ENCODE data around the gene GRK6.

The GRK6 gene

GRCh38 chr5:177427919-177428573 is 1.6 kb downstream of the GRK6 start:
- peak overlapping the region; percentile 70 to 89 for H3K4me3 ChIP-seq
- intact Hi-C loops (cut with DNase I; ENCODE audit: low total_unique reads) = no loop called here
- no peaks in the 10 kb centered on the region for H3K9me3 ChIP-seq
- peak overlapping the region in 1 of 2 donors; percentile 76 for H3K27ac ChIP-seq
- H3K36me3 ChIP-seq = peaks cover 14 to 30% (median 26%) of the 10 kb centered on the region in 3 donors
- DNase-seq = no peak
- no peaks in the 10 kb centered on the region for H3K27me3 ChIP-seq
- TF ChIP-seq CTCF (IDR thresholded peaks at IDR 0.05) = no peak
- peaks cover 0 to 45% (median 17%) of the 10 kb centered on the region in 4 donors for H3K4me1 ChIP-seq

- intact Hi-C loops (cut with DNase I; ENCODE audit: low total_unique reads) = no loop called here
- H3K36me3 ChIP-seq = peaks cover 21 to 37% (median 32%) of the 10 kb centered on the region in 3 donors
- no peak overlapping the region for H3K4me3 ChIP-seq
- no peak overlapping the region for H3K27ac ChIP-seq
- DNase-seq = no peak
- H3K27me3 ChIP-seq = no peaks in the 10 kb centered on the region
- H3K4me1 ChIP-seq = peaks cover 0 to 45% (median 17%) of the 10 kb centered on the region in 4 donors
- TF ChIP-seq CTCF (IDR thresholded peaks at IDR 0.05) = no peak
- H3K9me3 ChIP-seq = no peaks in the 10 kb centered on the region
Measured at GRCh38 chr5:177428574-177429217, 2.2 kb downstream of the GRK6 start.

GRCh38 chr5:177429248-177430040 is 3.0 kb downstream of the GRK6 start:
- Histone ChIP-seq H3K4me3 (no peak overlapping the region), H3K4me1 (peaks cover 0 to 45% (median 17%) of the 10 kb centered on the region in 4 donors), H3K9me3 (no peaks in the 10 kb centered on the region), H3K27ac (no peak overlapping the region), H3K36me3 (peaks cover 28 to 44% (median 40%) of the 10 kb centered on the region in 3 donors), H3K27me3 (no peaks in the 10 kb centered on the region)
- DNase-seq = peak in 1 of 2 donors; percentile 66
- no peak for TF ChIP-seq CTCF (IDR thresholded peaks at IDR 0.05)
- intact Hi-C loops (cut with DNase I; ENCODE audit: low total_unique reads) = no loop called here

- Histone ChIP-seq H3K9me3 (no peaks in the 10 kb centered on the region), H3K36me3 (peaks cover 37 to 53% (median 49%) of the 10 kb centered on the region in 3 donors), H3K27ac (no peak overlapping the region), H3K4me1 (peaks cover 0 to 44% (median 16%) of the 10 kb centered on the region in 4 donors), H3K4me3 (no peak overlapping the region), H3K27me3 (no peaks in the 10 kb centered on the region)
- no peak for DNase-seq
- no peak for TF ChIP-seq CTCF (IDR thresholded peaks at IDR 0.05)
- intact Hi-C loops (cut with DNase I; ENCODE audit: low total_unique reads) = no loop called here
Measured at GRCh38 chr5:177430140-177430951, 3.9 kb downstream of the GRK6 start.

- TF ChIP-seq CTCF (IDR thresholded peaks at IDR 0.05) = no peak
- peaks cover 43 to 59% (median 55%) of the 10 kb centered on the region in 3 donors for H3K36me3 ChIP-seq
- H3K4me3 ChIP-seq = no peak overlapping the region
- peaks cover 0 to 39% (median 14%) of the 10 kb centered on the region in 4 donors for H3K4me1 ChIP-seq
- H3K27me3 ChIP-seq = no peaks in the 10 kb centered on the region
- intact Hi-C loops (cut with DNase I; ENCODE audit: low total_unique reads) = no loop called here
- no peak for DNase-seq
- no peaks in the 10 kb centered on the region for H3K9me3 ChIP-seq
- H3K27ac ChIP-seq = no peak overlapping the region
Measured at GRCh38 chr5:177430972-177431316, 4.5 kb downstream of the GRK6 start.
